ENCODE measurements around the gene FHIT. TPM values are rescaled to one million over a fixed set of nuclear protein-coding genes. Genes with fewer than 3 reads are reported as not detected.

FHIT gene
- total RNA-seq, 1 donor from 2014 or later = 11.7 TPM

DNA sequence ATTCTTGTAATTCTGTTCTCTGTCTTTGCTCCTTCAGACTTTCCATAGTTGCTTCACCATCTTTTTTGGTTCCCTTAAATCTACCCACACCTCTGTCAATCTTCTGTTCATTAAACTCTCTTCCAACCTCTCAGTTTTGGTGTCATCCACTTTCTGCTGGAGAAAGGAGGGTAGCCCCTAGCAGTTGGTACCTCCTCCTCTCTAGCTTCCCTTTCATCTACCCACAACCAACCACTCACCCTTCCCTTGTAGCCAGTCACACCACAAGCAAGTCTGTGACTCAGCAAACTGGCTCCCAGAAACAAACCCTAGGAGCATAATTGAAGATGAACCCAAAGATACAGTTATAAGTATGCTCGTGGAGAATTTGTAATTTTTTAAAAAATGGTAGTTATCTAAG is 318.6 kb downstream of the FHIT start:
- no peak overlapping the region for H3K27ac Mint-ChIP-seq
- H3K4me3 Mint-ChIP-seq = no peak overlapping the region
- H3K27me3 Mint-ChIP-seq = no peaks in the 10 kb centered on the region
- H3K9me3 Mint-ChIP-seq = no peaks in the 10 kb centered on the region
- no peak for DNase-seq (ENCODE audit: extremely low spot score, unreplicated experiment)
- peaks cover 11% of the 10 kb centered on the region for H3K4me1 Mint-ChIP-seq (ENCODE audit: unreplicated experiment)
- TF ChIP-seq, protein P1, sequence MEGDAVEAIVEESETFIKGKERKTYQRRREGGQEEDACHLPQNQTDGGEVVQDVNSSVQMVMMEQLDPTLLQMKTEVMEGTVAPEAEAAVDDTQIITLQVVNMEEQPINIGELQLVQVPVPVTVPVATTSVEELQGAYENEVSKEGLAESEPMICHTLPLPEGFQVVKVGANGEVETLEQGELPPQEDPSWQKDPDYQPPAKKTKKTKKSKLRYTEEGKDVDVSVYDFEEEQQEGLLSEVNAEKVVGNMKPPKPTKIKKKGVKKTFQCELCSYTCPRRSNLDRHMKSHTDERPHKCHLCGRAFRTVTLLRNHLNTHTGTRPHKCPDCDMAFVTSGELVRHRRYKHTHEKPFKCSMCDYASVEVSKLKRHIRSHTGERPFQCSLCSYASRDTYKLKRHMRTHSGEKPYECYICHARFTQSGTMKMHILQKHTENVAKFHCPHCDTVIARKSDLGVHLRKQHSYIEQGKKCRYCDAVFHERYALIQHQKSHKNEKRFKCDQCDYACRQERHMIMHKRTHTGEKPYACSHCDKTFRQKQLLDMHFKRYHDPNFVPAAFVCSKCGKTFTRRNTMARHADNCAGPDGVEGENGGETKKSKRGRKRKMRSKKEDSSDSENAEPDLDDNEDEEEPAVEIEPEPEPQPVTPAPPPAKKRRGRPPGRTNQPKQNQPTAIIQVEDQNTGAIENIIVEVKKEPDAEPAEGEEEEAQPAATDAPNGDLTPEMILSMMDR (conservative IDR thresholded peaks at IDR 0.05) = no peak
- H3K36me3 Mint-ChIP-seq = no peaks in the 10 kb centered on the region

DNA sequence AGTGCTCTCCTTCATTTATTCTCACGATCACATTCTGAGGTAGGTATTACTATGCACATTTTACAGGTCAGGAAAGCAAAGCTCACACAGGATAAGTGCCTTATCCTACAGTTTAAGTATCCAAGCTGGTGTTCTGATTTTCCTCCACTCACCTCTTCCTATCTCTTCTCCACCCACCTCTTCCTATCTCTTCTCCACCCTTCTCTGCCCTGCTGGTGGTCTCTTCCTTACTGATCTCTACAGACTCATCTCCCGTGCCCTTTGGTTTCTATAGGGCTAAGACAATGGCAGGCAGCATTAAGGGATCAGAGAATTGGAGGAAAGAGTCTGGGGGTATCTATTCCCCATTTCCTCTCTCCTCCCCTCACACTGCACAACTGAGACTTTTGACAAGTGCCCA is 319.1 kb downstream of the FHIT start:
- DNase-seq (ENCODE audit: extremely low spot score, unreplicated experiment) = no peak
- no peak overlapping the region for H3K27ac Mint-ChIP-seq
- TF ChIP-seq, protein P1 (conservative IDR thresholded peaks at IDR 0.05) = no peak
- H3K36me3 Mint-ChIP-seq = no peaks in the 10 kb centered on the region
- no peak overlapping the region for H3K4me3 Mint-ChIP-seq
- H3K9me3 Mint-ChIP-seq = no peaks in the 10 kb centered on the region
- H3K27me3 Mint-ChIP-seq = no peaks in the 10 kb centered on the region
- H3K4me1 Mint-ChIP-seq (ENCODE audit: unreplicated experiment) = peaks cover 11% of the 10 kb centered on the region

DNA sequence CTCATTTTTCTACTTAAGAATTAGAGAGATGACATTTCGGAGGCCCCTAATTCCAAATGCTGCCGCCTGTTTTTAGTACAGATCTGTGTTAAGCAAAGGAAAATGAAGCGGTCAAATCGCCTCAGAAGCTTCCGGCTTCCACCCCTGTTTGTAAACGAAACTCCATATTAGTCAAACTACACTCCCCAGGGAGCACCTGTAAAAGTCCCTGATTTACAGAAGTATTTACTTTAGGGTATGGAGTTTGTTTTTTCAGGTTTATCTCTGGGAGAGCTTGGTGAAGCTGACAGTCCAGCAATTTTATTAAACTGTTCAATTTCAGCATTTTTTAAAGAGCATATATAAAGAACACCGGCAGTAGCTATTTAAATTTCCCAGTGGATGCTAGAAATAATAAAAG is 319.8 kb downstream of the FHIT start:
- no peak for DNase-seq (ENCODE audit: extremely low spot score, unreplicated experiment)
- Mint-ChIP-seq H3K4me3 (no peak overlapping the region), H3K4me1 (ENCODE audit: unreplicated experiment) (peaks cover 11% of the 10 kb centered on the region), H3K27ac (no peak overlapping the region), H3K9me3 (peaks cover 2% of the 10 kb centered on the region), H3K27me3 (no peaks in the 10 kb centered on the region), H3K36me3 (peaks cover 1% of the 10 kb centered on the region)
- TF ChIP-seq, protein P1 (conservative IDR thresholded peaks at IDR 0.05) = no peak

DNA sequence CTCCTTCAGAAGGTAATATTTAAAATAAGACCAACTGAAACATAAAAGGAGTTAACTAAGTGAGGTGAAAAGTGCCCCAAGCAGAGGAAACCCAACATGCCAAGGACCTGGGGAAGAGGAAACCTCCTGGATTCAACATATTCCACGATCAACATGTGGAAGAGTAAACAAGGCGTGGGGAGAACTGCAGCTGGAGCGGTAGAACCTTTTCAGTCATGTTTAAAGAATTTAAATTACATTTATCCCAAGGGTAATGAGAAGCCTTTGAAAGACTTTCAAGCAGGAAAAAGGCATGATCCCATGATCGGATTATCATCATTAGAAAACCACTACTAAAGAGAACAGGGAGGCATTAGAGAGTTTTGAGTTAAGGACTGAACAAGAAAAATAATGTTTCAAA is 330.7 kb downstream of the FHIT start:
- DNase-seq (ENCODE audit: extremely low spot score, unreplicated experiment) = no peak
- Mint-ChIP-seq H3K36me3 (no peaks in the 10 kb centered on the region), H3K4me1 (ENCODE audit: unreplicated experiment) (peaks cover 11% of the 10 kb centered on the region), H3K9me3 (peaks cover 5% of the 10 kb centered on the region), H3K4me3 (no peak overlapping the region), H3K27ac (no peak overlapping the region), H3K27me3 (no peaks in the 10 kb centered on the region)
- TF ChIP-seq, protein P1 (conservative IDR thresholded peaks at IDR 0.05) = no peak

DNA sequence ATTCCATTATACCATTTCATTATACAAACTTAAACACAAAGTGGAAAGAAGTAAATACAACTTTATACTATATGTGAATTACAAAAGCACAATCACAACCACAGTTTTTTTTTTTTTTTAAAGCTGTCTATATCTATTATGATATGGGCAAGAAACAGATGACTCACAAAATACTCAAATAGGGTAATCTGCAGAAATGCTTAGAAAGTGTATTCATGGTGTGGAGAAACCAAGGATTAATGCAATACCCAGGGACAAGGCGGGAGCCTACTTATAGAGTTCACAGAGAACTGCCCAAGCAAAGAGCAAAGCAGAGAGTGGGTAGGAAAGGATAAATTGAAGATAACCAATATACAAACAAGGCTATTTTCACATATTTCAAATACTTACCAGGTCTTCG is 332.0 kb downstream of the FHIT start:
- H3K27me3 Mint-ChIP-seq = no peaks in the 10 kb centered on the region
- peaks cover 11% of the 10 kb centered on the region for H3K4me1 Mint-ChIP-seq (ENCODE audit: unreplicated experiment)
- DNase-seq (ENCODE audit: extremely low spot score, unreplicated experiment) = no peak

More for the DNA sequence above, 332.0 kb downstream of the FHIT start:
- Mint-ChIP-seq H3K36me3 (no peaks in the 10 kb centered on the region), H3K9me3 (peaks cover 5% of the 10 kb centered on the region), H3K27ac (no peak overlapping the region), H3K4me3 (no peak overlapping the region)
- TF ChIP-seq, protein P1 (conservative IDR thresholded peaks at IDR 0.05) = no peak
